ENCODE results near the gene LAPTM4A. TPM values are rescaled to one million over a fixed set of nuclear protein-coding genes. Genes with fewer than 3 reads are reported as not detected.

Gene LAPTM4A
- total and polyA plus RNA-seq, 10 of the 15 experiments (the other 5 are each of a cell fraction or from before 2014, with no cell fraction given), result 17.8 to 107 (median 45.8) TPM

DNA sequence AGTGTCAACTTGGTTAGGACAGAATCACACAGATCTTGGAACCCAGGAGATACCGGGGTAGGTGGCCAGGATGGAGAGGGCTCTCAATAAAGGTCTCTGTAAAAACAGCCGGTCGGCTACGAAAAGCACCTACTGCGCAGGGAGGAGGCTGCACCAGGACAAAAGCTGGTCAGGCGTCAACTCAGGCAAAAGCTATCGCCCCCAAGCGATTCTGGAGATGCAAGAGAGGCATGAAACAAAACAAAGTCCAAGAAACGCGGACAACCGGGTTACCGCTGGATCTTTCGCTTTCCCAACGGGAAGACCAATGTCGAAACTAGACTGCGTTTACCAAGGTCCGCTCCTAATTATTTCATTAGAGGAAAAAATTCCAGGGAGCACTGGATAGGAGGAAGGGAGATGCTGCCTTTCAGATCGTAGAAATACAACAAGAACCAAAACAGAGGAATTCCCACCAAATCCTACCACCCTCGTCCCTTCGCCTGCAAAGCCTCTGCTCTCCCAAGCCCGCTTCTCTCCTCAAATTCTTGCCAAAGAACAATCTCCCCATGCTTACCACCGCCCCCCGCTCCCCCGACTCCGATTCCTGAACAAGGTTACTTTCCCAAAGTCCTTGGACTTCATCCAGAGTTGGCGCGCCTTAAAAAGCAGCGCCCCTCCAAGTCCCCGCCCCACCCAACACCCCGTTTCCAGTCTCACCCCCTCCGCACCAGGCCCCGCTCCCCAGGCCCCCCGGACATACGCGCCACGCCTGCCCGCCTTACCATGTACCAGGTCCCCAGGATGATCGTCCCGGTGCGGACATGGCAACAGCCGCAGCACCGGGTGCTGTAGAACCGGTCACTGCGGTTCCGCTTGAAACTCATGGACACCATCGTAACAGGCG lies 539 bp downstream of the LAPTM4A start (continued):
- no peak for TF ChIP-seq EP300 (IDR thresholded peaks at IDR 0.05; ENCODE audit: borderline replicate concordance in 1 of 2, control insufficient read depth in 1 of 2, low read depth in 2 of 2, low read length in 2 of 2)
- TF ChIP-seq, protein P1, sequence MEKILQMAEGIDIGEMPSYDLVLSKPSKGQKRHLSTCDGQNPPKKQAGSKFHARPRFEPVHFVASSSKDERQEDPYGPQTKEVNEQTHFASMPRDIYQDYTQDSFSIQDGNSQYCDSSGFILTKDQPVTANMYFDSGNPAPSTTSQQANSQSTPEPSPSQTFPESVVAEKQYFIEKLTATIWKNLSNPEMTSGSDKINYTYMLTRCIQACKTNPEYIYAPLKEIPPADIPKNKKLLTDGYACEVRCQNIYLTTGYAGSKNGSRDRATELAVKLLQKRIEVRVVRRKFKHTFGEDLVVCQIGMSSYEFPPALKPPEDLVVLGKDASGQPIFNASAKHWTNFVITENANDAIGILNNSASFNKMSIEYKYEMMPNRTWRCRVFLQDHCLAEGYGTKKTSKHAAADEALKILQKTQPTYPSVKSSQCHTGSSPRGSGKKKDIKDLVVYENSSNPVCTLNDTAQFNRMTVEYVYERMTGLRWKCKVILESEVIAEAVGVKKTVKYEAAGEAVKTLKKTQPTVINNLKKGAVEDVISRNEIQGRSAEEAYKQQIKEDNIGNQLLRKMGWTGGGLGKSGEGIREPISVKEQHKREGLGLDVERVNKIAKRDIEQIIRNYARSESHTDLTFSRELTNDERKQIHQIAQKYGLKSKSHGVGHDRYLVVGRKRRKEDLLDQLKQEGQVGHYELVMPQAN (conservative IDR thresholded peaks at IDR 0.05), result peak; percentile 77
- TF ChIP-seq IKZF2 (IDR thresholded peaks at IDR 0.05), result peak; percentile 10 to 14; a peak in 1 of 4 replicates
- TF ChIP-seq JUNB (IDR thresholded peaks at IDR 0.05), result no peak
- TF ChIP-seq NR2C1 (IDR thresholded peaks at IDR 0.05), result no peak
- no peak for TF ChIP-seq ZNF274 (IDR thresholded peaks at IDR 0.05; ENCODE audit: insufficient read depth, insufficient read length)
- no peak for TF ChIP-seq CUX1 (IDR thresholded peaks at IDR 0.05; ENCODE audit: insufficient replicate concordance, low read depth, low read length)
- TF ChIP-seq, protein P2, sequence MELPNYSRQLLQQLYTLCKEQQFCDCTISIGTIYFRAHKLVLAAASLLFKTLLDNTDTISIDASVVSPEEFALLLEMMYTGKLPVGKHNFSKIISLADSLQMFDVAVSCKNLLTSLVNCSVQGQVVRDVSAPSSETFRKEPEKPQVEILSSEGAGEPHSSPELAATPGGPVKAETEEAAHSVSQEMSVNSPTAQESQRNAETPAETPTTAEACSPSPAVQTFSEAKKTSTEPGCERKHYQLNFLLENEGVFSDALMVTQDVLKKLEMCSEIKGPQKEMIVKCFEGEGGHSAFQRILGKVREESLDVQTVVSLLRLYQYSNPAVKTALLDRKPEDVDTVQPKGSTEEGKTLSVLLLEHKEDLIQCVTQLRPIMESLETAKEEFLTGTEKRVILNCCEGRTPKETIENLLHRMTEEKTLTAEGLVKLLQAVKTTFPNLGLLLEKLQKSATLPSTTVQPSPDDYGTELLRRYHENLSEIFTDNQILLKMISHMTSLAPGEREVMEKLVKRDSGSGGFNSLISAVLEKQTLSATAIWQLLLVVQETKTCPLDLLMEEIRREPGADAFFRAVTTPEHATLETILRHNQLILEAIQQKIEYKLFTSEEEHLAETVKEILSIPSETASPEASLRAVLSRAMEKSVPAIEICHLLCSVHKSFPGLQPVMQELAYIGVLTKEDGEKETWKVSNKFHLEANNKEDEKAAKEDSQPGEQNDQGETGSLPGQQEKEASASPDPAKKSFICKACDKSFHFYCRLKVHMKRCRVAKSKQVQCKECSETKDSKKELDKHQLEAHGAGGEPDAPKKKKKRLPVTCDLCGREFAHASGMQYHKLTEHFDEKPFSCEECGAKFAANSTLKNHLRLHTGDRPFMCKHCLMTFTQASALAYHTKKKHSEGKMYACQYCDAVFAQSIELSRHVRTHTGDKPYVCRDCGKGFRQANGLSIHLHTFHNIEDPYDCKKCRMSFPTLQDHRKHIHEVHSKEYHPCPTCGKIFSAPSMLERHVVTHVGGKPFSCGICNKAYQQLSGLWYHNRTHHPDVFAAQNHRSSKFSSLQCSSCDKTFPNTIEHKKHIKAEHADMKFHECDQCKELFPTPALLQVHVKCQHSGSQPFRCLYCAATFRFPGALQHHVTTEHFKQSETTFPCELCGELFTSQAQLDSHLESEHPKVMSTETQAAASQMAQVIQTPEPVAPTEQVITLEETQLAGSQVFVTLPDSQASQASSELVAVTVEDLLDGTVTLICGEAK (IDR thresholded peaks at IDR 0.05; ENCODE audit: borderline replicate concordance), result 0 out of 2 replicates have a peak, but pooled peaks have one; percentile 4
- peak; percentile 26 for TF ChIP-seq SMAD1 (IDR thresholded peaks at IDR 0.05; ENCODE audit: low read depth, partially characterized antibody)
- TF ChIP-seq, protein P3, sequence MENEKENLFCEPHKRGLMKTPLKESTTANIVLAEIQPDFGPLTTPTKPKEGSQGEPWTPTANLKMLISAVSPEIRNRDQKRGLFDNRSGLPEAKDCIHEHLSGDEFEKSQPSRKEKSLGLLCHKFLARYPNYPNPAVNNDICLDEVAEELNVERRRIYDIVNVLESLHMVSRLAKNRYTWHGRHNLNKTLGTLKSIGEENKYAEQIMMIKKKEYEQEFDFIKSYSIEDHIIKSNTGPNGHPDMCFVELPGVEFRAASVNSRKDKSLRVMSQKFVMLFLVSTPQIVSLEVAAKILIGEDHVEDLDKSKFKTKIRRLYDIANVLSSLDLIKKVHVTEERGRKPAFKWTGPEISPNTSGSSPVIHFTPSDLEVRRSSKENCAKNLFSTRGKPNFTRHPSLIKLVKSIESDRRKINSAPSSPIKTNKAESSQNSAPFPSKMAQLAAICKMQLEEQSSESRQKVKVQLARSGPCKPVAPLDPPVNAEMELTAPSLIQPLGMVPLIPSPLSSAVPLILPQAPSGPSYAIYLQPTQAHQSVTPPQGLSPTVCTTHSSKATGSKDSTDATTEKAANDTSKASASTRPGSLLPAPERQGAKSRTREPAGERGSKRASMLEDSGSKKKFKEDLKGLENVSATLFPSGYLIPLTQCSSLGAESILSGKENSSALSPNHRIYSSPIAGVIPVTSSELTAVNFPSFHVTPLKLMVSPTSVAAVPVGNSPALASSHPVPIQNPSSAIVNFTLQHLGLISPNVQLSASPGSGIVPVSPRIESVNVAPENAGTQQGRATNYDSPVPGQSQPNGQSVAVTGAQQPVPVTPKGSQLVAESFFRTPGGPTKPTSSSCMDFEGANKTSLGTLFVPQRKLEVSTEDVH (IDR thresholded peaks at IDR 0.05; ENCODE audit: low read depth, partially characterized antibody), result no peak
- no peak for TF ChIP-seq SUZ12 (IDR thresholded peaks at IDR 0.05; ENCODE audit: unreplicated experiment)
